Fibroblast of upper back skin (primary cell): ENCODE data around the gene DENND1A.

ENCODE experiments used
- DNase-seq: peaks from one replicate; pipeline ENCODE4 v3.0.0-alpha.2; 2013

The DENND1A gene

DNA sequence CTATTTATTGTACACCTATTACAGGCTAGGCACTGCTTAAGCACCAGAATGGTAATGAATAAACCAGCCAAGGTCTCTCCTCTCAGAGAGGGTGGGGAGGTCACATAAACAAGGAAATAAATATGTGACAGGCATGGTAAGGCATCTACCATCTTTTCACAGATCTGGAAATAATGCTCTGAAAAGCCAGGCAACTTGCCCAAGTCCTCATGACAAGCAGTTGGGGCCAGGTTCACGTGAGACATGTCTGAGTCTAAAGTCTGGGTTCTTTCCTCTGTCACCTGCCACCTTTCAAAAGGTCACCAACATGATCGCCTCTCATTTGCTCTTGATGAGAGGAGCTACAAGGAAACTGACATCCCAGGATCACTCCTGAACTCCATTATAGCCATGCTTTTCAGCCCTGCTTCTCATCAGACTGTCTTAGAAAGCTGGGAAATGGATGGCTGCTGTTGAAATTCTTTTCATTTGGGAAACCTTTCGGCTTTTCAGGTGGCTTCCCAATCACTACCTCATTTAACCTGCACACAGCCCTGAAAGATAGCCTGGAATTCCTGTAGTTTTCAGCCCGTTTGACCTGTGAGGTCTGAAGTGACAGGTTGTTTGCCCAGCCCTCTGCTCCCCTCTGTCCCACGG is 450.8 kb downstream of the DENND1A start:
- no peak for DNase-seq

DNA sequence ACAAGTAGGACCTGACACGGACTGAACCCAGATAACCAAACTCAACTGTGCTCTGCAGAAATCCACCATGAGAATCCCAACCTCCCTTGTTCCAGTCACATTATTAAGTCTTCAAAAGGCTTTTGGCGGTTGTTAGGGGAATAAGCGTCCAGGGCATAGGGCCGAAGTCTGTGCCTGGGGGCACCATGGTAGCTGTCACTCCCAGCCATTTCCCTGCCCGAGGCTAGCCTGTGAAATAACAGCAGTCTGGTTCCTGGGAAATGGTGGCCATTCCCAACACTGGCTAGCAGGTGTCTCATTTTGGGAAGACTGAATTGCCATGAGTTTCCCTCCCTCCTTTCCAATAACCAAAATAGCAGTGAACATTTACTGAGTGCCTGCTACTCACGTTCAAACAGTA is 451.8 kb downstream of the DENND1A start:
- no peak for DNase-seq

DNA sequence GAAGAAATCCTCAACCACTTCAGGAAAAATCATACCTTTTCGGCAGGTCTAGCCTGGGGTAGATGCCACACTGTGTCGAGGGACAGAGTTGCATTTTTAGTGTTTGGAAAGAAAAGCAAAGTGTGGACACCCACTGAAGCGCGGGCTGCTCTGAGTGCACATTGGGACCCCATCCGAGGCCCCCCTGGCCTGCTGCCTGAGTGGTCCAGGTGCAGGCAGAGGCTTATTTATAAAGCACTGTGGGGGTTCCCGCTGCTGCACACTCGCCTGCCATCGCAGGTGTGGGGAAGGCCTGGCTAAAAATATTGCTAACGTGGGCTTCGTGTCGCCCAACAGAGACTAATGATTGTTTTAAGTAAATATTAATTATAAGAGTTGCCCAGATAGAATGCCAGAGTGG is 454.5 kb downstream of the DENND1A start:
- DNase-seq, result no peak

DNA sequence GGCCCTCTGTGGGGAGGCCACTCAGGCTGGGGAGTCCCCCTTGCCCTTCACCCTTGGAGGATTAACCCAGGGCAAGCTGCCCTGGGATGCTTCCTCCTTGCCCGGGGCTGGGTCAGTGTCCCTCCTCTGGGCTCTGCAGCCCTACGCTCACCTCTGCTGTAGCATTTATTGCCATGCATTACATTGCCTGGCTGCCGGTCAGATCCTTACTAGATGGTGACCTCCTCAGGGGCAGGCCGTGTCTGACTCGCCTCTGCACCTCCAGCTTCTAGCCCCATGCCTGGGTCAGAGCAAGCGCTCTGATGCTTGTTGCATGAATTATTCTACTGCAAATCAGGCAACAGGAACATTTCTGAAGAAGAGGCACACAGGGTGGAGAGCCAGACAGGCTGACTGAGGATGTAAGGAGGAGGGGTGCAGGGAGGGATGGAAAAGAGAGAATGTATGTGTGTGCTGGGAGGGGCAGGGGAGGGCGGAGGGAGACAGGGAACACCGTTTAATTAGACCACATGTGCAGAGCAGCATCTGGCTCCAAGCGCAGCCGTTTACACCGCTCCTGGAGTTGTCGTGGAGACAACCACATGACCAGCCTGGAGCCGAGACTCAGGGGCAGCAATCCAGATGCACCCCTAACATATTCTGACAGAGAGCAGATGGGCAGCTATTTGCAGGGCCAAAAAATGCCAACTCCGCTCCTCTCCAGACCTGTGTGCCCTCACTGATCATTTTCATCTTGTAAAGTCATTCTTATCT is 456.9 kb downstream of the DENND1A start:
- DNase-seq, result no peak

DNA sequence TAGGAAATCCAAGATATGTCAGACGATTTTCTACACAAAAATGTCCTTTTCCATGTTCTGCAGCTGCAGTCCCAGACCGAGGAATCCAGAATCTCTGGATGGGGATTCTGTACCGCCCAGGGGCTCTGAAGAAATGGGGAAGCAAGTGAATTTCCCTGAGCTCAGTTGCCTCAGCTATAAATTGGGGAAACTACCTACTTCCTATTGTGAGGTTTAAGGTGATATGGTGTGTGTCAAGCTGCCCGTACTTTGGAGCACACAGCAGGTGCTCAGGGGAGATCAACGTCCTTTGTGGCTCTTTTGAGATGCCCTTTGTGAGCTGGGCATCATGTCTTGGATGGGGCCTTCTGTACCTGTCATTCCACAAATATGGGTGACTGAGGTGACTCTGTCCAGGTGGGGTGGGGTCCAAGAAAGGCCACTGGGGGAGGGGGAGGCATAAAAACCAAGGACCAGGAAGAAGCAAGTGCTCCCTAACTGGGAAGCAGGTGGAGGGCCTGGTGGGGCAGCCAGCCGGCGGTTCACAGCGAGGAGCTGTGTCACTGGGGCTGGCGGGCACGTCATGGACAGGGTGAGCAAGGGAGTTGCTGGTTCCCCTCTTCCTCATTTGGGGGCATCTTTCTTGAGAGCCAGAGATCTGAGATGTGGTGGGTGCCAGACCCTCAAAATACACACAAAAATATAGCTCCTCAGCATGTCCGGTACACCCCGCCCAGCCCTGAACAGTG is 457.9 kb downstream of the DENND1A start:
- no peak for DNase-seq

DNA sequence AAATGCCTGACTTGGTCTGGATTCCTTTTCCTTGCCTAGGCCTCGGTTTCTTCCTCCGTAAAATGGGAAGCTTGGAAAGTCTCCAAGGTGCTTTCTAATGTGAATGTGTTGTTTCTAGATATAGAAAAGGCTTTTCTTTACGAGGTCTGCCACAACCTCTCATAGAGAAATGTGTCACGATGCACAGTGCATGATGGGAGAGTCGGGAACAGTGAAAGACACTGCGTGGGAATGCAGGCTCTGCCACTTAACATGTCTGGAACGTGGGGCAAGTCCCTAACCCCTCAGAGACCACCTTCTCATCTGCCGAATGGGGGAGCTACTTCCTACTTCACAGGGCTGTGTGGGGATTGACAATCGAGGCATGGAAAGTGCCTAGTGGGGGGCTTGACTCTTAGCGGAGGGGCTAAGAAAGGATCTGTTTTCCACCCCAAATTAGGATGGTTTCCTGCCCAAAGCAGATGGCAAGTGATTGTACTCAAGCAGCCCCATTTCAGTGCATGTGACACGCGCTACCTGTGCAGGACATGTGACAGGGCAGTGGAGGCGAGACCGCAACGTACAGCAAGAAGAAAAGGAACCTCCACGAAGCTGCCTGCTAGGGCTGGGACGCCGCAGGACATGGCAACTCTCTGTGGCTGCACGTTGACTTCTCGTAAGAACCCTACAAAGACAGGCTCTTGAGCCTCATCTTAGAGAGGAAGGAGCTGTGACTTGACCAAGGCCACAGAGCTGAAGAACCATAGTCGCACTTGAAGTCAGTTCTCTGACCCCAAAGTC is 458.7 kb downstream of the DENND1A start:
- no peak for DNase-seq

DNA sequence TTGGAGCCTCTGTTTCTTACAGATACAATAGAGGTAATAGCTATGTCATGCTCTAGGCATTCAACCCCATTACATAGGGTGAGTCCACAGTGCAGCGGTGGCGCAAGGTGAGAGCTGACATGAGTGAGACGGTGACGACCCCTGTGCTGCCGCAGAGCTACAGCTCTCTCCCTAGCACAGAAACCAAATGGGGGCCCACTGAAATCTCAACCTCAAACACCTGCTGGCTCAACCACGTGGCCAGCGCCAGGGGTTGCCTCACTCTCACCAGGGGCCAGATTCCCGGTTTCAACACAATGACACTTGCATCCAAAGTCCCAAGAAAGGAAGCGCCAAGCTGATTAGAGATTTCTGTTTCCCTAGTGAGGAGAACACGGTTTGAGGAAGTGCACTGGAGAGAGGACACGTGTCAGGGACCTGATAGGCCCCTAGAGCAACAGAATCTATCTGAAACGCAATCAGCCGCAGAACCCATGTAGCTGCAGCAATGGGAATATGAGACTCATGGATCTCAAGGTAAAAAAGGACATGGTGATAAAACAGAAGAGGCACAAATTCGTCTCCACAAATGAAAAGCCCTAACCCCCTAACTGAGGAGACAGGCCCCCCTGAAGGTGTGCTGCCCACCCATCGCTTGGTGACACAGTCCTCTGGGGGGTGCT is 459.7 kb downstream of the DENND1A start:
- no peak for DNase-seq

DNA sequence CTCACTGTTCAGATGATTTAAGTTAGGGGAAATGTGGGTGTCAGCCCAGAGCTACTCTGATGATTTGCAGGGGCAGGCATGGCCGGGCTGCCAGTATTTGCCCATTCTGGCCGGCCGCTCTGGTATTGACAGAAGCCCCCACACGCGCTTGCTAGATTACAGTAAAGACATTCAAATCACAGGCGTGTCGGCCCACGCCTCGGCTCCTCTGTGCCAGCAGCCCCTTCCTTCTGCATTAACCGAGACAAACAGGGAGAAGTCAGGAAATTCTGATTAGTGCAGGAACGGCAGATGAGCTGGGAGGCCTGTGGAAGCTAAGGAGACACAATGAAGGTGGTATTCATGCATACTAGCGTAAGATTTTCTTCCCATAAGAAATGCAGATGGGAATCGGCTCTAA is 460.6 kb downstream of the DENND1A start:
- no peak for DNase-seq

DNA sequence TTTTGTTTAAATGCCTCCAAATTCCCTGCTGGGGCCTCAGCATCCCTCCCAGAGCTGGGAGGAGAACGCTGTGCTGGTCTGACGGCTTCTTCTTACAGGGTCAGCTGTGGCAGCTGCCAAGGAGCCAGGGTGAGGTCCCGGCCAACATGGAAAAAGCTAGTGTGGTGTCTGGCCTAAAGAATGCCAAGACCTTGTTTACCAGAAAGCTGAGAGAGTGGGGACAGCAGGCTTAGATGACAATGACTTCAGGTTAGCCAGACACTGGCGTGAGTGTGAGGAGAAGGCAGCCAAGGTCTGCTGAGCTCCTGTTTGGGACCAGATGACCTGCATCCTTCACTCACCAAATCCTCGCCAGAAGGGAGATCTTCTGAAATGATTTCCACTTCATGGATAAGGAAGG is 461.4 kb downstream of the DENND1A start:
- no peak for DNase-seq

DNA sequence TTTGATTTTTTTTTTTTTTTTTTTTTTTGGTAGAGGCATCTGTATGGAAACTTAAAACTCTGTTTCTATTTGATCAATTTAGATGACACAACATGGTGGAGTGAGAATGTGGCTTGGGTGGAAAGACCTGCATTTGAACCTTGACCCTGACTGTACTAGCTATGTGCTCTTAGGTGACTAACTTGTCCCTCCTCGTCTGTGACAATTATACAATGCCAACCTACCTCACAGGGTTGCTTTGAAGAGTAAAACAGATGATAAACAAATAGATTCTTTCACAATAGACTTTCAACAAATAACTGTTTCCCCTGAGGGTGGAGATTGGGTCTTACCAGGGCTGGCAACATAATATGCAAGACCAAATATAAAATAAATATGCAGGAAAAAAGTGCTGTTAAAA is 464.6 kb downstream of the DENND1A start:
- DNase-seq, result no peak

DNA sequence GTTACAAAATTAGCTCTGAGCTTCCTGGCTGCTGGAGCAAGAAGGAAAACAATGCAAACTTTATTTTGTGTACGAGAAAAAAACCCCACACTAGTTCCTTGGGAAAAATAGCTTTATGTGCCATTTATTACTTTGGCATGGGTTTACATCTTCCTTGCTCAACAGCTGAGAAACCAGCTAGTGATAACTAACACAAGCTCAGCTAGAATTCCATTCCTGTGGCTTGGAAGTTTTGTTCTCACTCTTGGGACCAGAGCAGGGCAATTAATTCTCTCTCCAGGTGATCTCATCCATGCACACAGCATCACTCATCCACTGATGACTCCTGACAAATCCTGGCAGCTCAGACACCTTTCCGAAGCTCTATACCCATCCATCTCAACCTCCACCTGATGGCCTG is 469.8 kb downstream of the DENND1A start:
- peak; percentile 19 for DNase-seq

DNA sequence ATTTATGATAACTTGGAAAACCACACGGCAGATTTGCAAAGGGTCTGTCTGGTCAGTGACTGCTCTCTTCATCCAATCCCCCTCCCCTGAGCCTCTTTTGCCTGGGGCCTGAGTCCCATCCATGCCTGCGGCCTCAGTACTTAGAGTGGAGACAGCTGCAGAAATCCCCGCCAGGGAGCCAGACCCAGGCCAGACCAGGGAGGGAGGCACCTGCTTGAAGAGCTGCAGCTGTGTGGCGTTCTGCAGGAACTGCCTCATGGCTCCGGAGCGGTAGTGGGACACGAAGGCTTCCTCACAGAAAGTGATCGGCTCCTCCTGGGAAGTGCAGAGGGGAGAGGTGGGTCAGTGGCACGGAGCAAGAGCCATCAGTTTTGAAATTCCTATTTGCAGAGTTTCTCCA is 472.3 kb downstream of the DENND1A start:
- no peak for DNase-seq

DNA sequence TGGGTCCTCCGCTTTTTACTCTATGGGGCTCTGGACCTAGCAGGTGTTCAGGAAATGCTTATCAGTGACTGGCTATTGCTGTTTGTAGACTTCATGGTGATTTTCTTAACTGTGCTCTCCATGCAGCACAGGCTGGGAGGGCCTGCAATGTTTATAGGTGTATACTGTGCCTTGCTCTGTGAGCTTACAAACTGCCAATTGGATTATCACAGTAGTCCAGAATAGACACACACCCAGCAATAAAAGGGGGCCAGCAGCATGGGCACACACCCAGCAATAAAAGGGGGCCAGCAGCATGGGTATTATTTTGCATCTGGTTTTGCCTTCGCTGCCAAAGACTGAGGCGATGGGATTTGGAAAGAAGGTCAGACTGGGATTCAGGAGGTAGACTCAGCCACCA is 473.9 kb downstream of the DENND1A start:
- DNase-seq, result no peak

DNA sequence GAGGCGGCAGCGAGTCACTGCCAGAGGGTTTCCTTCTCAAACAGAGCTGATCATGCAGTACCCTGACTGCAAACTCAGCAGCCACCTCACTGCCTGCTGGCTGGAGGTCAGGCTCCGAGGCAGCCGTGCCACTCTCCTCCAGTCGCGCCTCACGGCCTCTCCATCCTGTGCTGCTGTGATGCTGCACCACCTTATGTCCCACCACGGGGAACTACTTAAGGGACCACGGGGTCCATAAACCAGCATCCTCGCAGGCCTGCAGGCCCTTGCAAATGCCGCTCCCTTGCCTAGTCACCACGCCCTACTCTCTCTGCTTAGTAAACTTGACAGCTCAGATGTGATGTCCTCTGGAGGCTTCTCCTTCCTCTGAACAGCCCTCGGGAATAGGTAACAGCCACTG is 474.7 kb downstream of the DENND1A start:
- DNase-seq, result no peak

DNA sequence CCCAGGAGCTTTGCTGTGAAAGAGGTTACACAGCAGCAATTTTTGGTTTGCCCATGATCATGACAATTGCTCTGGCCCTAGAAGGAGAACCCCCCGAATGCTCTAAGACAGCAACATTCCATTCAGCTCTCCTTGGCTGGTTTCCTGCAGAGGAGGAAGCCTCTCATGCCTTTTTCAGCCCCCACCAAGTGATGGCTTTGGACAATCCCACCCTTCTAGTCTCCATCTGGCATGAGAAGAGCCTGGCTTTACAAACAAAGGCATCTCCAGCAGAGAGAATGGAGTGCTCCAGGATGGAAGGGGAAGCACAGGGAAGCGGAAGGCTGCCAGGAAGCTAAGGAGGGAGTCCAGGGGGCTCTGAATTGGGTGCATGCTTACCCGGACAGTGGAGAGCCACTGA is 475.6 kb downstream of the DENND1A start:
- DNase-seq, result no peak

DNA sequence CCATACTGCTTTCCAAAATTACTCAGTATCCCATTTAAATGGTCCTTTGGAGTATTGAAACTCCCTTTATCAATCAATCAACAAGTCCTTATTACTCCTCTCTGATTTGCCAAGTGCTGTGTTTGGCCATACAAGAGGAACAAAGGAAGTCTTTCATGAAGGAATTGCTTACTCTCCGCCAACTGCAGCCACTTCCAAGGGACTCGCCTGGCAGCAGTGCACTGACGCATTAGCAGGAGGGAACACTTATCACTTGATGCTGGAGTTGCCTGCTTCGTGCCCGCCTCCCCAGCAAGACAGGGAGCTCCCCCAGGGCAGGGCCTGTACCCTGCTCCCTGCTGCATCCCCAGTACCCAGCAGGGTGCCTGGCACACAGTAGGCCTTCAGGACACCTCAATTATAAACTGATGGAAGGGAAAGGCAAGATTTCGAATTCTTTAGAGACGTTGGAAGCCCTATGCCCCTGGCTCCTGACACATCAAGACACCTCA is 476.1 kb downstream of the DENND1A start:
- no peak for DNase-seq

DNA sequence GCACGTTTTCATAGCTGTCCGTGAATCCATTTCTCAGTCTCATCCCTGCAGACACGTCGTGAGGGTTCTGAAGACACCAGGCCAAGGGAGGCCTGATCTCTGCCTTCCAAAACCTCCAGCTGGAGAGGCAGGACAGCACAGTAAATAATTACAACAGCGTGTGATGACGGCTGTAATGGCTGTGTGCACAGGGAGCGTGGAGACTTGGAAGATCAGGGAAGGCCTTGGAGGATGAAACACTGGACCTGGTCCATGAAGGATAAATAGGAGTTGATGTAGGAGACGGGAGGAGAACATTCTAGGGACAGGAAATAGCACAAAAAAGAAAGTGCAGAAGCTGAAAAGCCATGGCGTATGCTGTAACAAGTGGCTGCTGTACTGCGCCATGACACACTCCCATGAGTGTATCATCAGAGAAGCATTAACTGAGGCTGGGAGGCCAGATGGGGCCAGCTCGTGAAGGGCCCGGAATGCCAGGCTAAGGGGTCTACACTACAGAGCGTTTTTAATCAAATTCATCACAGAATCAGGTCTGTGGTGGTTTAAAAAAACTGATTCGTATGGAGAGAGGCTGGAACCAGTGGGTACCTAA is 476.8 kb downstream of the DENND1A start:
- no peak for DNase-seq

DNA sequence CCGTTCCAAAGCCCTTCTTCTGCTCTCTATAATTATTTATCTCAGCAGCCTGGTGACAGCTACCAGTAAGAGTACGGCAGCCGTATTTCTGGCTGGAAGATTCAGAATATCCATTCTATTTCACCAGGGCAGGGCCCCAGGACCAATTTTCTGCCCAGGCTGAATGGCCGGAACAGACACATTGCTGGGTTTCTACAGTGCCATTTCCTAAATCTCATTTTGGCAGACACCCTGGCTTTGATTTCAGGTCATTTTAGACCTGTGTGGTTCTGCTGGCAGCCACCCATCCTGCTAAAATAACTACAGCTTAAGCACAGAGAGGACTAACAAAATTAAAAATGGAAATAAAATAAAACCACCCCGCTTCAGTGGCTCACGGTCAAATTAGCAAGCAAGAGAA is 478.9 kb downstream of the DENND1A start:
- no peak for DNase-seq

DNA sequence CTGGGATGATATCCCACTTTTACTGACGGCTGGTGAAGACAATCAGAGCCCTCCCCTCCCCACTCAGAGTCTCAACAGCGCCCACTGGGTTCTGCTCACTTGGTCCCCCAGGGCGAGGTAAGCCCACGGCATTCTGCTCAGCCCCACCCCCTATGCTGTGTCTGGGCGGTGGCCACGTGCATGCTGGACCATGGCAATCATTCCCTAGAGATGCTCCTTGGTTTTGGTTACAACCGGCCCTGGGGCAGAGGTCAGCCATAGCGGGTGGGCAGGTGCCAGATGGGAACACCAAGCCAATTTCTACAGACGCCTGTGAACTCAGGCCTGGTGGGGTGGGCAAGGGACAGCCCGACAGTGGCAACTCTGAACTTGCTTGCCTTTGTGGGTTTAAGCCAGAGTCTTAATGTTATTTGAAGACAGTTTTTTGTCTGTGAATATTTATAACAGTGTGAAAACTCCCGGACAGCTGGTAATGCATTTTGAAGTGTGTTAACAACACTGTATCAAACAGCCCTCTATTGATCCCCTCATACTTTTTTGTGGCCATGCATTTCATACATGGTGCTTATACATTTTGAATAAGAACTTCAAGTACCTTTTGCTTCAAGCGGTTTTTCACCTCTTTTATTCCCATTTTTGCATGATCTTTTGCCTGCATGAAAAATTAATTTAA is 479.7 kb downstream of the DENND1A start:
- no peak for DNase-seq

DNA sequence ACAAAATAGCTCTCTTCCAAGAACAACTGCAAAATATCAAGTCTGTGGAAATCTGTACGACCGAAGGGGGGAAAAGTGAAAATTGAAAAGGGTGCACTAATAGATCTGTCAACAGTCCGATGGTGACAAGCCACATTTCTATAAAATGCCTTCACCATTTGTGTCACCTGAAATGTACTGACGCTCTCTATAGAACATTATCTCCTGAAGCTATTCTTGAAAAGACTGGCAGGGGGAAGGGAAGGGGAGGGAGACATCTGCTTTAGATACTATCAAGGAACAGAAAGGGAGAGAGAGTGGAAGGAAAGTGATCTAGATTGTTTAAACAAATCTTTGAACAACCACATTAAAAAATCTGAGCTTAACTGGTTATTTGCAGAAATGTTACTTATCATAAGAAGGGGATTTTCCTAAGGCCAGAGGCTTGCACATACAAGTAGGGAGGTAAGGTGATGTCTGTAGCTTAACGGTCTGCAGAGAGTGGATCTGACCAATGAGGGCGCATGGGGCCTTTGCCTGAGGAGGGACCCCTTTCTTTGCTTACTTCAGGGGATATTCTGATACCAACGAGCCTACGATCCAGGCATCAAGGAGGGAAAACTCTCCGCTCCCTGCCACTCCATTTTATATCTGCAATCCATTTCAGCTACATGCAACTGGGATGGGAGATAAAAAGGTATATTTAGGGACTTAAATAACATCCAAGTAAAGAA is 481.8 kb downstream of the DENND1A start:
- DNase-seq, result no peak
